Left renal pelvis (tissue), 4 donors: ENCODE measurements around the gene CFAP97D2. TPM values are rescaled to one million over a fixed set of nuclear protein-coding genes. Genes with fewer than 3 reads are reported as not detected.
"Not testable (repeated sequence)": the region's sequence is repeated elsewhere in the genome, so short reads cannot be mapped to it uniquely, and the experiment has no call there.

Experiments used
- DNase-seq, 4 donors: peaks; one replicate each; pipeline ENCODE4 v3.0.0-alpha.2; 2013; ENCODE audit warnings: low read depth in 4 of 4, low spot score in 3 of 4
- polyA plus RNA-seq, 4 donors: library from polyadenylated mRNA; unstranded; fragments of 120-200 nt; gene quantifications; one replicate each; pipeline ENCODE4 v1.2.1, GENCODE V29; 2013; ENCODE audit not compliant: insufficient read length in 4 of 4

The CFAP97D2 gene
- polyA plus RNA-seq, 4 donors: 6.7 TPM; not detected in 3

DNA sequence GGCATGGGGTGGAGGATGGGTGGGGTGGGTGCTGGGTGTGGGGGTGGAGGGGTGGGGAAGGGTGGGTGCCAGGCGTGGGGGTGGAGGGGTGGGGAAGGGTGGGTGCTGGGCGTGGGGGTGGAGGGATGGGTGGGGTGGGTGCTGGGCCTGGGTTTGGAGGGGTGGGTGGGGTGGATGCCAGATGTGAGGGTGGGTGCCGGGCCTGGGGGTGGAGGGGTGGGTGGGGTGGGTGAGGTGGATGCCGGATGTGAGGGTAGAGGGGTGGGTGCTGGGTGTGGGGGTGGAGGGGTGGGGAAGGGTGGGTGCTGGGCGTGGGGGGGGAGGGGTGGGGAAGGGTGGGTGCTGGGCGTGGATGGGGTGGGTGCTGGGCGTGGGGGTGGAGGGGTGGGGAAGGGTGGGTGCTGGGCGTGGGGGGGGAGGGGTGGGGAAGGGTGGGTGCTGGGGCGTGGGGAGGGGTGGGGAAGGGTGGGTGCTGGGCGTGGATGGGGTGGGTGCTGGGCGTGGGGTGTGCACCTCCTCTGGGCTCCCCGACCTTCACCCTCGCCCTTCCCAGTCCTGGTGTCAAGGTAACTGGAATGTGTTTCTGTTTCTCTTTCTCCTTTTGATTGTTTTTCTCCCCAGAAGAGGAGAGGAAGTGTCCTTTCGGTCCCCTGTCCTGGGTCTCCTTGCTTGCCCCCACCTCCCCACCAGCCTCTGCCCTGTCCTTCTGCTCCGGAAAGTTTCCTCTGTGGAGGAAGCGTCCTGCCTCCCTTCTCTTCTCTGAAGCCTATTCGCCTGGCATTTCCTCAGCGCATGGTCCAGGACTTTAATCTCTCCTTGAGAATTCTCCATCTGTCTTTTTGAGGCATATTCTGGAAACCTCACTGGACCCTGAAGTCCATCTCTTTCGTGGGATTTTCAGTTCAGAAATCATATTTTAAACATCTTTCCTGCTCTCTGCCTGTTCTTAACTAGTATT is 22.9 kb upstream of the CFAP97D2 start:
- no peak for DNase-seq

DNA sequence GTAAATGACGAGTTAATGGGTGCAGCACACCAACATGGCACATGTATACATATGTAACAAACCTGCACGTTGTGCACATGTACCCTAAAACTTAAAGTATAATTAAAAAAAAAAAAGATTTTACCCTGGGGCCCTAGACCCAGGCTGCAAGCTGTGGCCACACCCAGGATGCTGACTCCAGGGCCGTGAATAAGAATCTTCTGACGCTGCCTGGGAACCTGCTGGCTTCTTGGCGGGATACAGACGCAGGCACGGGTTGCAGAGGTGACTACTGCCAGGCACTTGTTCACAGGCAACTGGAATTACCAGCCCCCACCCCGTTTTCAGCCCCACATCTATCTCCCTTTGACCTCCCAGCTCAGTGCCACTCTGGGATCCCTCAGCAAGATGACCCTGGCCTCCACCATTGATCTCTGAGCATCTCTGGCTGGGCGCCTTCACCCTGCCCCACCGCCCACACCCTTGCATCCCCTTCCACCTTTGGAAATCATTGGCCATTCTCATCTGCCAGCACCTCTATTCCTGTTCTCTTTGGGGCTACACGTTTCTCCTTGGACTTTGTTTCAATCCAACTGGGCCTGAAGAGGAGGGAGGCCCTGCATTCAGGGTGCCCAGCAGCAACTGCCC is 21.1 kb upstream of the CFAP97D2 start:
- no peak for DNase-seq

DNA sequence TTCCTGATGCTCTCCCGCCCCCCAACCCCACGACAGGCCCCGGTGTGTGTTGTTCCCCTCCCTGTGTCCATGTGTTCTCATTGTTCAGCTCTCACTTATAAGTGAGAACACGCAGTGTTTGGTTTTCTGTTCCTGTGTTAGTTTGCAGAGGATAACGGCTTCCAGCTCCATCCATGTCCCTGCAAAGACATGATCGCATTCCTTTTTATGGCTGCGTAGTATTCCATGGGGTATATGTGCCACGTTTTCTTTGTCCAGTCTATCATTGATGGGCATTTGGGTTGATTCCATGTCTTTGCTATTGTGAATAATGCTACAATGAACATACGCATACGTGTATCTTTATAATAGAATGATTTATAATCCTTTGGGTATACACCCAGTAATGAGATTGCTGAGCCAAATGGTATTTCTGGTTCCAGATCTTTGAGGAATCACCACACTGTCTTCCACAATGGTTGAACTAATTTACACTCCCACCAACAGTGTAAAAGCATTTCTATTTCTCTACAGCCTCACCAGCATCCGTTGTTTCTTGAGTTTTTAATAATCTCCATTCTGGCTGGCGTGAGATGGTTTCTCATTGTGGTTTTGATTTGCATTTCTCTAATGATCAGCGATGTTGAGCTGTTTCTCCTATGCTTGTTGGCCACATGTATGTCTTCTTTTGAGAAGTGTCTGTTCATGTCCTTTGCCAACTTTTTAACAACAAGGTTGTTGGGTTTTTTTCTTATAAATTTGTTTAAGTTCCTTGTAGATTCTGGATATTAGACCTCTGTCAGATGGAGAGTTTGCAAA is 20.0 kb upstream of the CFAP97D2 start:
- not testable (repeated sequence) for DNase-seq

DNA sequence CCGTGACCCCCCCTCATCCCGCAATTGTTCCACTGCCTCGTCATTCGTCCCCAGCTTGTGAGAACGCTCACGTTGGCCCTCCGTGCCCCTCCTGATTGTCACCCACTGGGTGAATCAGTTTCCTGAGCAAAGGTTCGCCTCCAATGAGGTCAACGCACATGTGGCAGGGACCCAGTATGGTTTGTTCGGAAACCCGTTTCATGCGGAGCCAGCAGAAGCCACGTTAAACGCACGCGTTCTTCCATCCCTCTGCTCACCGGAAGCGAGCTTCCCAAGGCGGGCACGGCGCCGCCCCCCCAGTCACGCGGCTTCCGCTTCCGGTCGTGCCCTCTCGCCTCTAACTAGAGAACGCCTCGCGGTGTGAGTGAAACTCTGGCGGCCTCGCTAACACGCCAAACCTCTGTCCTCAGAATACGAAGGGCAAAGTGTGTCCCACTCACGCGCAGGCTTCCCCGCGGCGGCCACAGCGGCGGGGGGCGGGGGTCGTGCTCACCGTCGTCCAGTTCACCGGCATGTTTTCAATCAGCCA is 18.0 kb upstream of the CFAP97D2 start:
- DNase-seq: no peak

DNA sequence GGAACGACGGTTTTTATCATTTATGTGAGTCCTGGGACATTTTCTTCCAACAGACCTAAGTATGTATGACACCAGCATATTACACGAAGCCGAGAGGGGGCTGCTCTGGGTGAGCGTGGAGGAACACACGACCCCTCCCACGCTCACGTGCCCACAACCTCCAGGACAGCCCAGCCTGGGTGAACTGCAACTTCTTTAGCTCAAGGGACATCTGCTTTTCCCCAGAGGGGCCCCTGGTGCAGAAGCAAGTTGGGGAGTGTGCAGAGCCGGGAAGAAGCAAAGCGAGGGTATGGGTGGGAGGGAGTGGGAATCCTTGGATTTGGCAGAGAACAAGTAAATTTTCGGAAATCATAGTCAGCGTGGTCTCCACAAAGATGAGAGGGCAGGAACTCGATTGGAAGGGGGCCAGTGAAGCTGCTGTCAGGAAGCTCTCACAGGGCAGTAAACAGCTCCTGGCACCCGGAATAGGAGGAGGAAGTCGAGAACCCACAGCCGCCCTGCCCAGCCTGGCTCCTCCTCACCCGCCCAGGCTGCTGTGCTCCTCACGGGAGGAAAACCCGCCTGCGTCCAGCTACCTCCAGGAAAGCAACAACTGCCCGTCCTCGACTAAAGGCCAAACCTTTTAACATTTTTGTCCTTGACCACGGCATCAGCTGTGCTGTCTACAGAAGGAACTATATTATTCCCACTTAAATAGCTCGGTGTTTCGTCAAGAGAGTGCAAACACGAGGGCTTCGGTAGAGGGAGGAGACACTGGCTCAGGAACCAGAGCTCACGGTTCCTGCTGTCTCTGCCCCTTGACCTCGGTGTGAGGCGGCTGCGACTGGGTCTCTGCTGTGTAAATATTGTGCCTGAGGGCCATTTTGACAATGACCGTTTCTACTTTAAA is 17.2 kb upstream of the CFAP97D2 start:
- DNase-seq: no peak

DNA sequence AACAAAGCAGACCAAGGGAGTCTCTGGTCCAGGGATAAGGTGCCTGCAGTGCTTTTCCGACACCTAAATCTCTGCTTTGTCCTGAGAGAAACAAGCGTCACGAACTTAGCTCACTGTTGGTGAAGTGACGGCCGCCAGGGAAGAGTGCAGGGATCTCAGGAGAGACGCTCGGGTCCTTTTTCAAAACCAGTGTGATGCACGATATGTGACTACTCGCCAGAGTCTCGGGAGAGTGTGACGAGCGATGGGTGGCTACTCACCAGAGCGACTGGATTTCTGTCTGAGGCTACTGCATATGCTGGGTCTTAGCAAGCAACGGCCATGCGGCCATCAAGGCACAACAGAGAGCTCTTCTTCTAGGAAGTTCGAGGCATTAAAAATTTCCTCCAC is 16.5 kb upstream of the CFAP97D2 start:
- no peak for DNase-seq

DNA sequence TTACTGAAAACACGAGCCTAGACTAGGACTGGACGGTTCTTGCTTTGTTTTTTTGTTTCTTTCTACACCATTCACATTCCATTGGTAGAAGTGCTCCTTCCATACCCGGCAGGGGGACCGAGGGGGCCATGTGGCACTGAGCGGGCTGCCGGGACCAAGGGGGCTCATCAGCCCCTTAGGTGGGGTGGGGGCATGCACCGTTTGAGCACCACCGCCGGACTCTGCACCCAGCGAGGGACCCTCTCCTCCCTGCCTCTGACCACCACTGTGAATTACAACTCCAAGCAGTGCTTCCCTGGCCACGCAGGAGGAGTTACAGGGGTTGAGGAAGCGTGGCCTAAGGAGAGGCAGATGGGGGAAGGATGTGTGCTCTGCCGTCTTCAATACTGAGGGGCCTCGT is 15.0 kb upstream of the CFAP97D2 start:
- DNase-seq: no peak

DNA sequence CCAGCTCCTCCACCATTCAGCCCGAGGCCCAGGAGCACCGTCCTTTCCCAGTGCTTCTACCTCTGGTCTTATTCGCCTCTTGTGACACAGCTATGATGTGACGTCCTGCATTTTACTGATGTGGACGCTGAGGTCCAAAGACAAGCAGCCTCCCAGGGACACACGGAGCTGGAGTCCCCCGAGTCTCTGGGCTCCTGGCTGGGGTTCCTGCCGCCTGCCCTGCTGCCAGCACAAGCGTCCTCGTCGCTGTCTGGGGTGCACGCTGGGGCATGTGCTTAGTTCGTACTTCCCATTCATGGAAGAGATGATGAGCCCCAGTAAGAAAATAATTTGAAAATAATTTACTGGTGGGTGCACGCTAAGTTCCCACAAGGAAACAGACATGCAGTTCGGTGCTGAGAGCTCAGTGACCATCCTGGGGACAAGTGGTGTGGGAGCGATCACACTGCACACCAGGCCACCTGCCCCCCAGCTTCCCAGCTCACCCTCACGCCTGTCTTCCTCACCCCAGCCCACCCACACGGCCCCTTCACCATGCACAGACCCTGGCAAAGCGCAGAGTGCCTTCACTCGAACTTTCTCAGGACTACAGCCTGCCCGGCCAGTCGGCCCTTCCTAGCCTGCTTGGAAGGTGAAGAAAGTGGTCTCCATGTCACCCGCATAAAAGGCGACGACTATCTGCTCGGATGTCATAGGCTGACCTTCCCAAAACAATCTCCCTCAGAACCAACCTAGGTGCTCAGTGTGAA is 14.2 kb upstream of the CFAP97D2 start:
- DNase-seq: no peak

DNA sequence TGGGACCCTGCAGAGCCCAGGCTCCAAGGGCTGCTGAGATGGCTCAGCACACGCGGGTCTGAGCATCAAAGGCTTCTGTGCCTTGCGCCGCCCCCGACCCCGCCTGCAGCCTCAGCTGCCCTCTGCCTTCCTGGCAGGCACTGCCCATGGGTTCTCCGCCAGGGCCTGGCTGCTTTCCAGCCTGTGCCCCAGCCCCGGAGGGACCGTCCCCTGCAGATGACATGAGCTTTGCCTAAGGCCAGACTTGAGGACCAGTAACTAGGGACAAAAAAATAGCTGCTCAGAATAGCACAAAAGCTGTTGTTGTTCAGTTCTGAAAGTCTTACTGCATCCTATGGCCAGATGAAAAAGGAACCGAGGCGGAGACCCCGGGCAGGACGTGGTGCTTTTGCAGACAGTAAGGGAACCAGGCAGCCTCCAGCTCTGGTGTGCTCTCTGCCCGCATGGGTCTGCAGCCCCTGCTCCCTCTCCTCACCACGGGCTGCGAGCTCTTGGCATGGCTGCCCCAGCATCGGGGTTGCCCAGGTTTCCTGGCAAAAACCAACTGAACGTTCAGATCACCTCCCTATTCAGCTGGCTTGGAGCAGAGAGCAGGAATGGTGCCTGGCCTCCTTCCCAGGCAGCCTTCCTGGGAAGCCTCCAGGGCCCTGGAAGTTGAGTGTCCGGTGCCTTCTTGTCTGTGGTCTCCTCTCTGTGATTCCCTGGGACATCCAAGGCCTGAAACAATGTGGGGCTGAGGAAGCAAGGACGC is 12.5 kb upstream of the CFAP97D2 start:
- no peak for DNase-seq

DNA sequence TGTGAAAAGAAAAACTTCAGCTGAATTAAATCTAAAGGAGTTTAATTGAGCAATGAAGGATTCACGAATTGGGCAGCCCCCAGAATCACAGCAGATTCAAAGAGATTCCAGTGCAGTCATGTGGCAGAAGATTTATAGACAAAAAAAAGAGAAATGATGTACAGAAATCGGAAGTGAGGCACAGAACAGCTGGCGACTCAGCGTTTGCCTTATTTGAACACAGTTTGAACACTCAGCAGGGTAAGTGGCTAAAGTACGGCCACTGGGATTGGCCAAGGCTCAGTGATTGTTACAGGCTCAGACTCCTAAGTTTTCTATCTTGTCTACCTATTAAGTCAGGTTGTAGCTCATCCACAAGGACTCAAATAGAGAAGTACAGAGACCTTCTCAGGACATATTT is 11.6 kb upstream of the CFAP97D2 start:
- no peak for DNase-seq

DNA sequence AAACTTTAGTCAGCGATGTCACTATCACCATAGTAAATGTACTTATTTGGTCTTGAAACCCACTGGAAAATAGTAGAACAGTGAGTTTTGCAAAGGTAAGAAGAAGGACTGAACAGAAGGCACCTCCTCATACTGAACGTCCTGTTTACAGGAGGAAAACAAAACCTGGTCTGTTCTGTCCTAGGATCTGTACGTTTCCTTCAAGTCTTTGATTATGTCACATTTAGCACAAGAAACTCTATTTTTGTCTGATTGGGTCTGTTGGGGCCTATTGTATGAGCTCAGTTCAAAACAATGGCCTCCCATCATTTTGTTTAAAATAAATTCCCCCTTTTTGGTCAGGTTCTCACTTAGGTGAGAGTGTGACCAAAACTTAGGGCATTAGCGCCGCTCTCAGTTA is 11.2 kb upstream of the CFAP97D2 start:
- DNase-seq: no peak

DNA sequence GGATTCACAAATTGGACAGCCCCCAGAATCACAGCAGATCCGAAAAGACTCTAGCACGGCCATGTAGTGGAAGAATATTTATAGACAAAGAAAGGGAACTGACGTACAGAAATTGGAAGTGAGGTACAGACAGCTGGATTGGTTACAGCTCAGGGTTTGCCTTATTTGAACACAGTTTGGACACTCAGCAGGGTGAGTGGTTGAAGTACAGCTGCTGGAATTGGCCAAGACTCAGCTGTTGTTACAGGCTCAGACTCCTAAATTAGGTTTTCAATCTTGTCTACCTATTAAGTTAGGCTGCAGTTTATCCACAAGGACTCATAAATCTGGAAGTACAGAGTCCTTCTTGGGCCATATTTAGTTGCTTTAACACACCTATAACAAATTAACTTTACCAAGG is 5.8 kb upstream of the CFAP97D2 start:
- DNase-seq: no peak

DNA sequence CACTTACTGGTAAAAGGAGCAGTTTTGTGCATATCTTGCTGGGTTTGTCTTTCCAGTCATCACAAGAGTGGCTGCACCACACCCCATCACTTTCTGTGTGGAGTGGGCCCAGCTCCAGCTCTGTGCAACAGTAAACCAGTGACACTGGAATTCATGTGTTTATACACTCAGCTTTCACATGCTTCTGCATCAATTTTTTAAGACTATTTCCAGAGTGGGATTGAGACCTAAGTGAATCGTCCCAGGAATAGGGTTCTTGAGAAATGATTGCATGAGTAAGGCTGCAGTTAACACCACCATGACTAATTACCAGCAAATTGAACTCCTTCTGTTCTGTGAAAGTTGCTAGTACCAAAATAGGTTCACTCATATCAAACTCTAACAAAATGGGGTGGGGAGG is 5.3 kb upstream of the CFAP97D2 start:
- no peak for DNase-seq

DNA sequence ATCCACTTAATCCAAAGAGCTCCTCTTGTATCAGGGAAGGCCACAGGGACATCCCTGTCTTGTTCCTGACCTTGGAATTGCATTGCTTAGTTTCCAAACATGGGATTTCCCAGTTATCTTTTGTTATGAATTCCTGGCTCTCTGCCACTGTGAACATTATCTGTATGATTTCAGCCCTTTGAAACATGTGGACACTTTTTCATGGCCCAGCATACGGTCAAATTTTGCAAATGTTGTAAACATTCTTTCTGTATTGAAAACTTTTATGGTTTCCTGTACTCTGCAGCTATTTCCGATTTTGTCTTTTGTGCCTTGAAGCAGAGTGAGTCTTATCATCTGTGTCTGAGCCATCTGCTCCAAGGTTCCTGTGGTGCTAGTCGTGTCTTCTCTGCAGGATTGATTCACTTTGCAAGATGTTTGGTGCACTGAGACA is 4.5 kb upstream of the CFAP97D2 start:
- DNase-seq: no peak

DNA sequence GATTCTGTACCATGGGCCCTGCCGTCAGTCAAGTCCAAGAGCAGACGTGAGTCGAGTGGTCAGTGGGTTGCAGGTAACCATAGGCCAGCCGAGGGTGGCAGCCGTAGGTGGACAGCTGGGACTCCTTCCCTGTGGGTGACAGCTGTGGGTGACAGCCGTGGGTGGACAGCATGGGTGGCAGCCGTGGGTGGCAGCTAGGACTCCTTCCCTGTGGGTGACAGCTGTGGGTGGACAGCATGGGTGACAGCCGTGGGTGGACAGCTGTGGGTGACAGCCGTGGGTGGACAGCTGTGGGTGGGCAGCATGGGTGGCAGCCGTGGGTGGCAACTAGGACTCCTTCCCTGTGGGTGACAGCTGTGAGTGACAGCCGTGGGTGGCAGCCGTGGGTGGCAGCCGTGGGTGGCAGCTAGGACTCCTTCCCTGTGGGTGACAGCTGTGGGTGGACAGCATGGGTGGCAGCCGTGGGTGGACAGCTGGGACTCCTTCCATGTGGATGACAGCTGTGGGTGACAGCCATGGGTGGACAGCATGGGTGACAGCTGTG is 2.6 kb upstream of the CFAP97D2 start:
- not testable (repeated sequence) for DNase-seq

DNA sequence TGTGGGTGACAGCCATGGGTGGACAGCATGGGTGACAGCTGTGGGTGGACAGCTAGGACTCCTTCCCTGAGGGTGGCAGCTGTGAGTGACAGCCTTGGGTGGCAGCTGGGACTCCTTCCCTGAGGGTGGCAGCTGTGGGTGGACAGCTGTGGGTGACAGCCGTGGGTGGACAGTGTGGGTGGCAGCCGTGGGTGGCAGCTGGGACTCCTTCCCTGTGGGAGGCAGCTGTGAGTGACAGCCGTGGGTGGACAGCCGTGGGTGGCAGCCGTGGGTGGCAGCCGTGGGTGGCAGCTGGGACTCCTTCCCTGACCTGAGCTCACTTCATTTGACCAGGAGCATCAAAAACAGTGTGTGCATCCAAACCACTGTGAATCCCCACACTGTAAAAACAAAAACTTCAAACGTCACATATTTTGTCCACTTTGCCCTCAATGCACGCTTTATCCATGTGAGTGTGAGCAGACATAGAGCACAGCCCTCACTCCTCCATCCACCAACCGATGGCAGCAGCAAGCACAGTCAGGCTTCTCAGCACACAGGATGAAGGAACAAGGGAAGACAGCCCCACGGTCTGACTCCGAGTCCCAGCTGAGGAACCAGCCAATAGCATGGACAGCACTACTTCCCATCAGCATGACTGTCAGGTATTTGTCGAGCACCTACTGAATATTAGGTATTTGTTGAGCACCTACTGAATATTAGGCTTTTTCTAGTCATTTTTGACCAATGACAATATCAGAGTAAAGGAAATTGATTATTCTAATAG is 1.6 kb upstream of the CFAP97D2 start:
- no peak for DNase-seq

DNA sequence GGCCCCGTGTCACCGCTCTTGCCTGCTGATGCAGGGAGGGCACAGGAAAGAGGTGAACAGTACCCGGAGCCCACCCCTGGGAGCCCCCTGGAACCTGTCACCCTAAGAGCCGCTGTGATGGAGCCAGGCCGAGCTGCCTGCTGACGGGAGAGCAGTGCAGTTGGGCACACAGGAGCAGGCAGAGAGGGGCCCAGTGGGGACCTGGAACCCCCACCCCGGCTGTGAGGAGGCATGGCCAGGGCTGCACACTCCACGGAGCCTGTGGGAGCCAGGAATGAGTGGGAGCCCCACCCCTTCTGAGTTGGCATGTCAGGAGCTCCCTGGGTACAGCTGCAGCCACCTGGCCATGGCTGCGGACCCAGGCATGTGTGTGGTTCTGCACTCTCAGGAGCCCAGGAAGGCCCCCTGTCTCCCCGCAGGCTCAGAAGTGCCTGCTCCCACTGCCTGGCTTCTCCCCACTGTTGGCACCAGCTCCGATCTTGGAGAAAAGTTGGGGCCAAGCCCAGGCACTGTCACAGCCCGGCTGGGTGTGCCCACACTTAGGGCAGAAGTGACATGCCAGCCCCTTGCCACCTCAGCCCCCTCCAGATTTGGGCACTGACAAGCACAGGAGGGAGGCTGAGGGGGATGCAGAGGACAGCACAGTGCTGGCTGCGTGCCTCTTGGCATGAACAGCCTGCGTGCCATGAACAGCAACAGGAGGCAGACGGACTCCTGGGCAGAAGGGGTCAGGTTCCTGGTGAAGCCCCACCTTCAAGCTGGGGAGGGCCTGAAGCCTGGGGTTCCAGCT is 6.3 kb downstream of the CFAP97D2 start:
- DNase-seq: no peak
